ENCODE data around the gene ARHGAP27.

GRCh38 chr17:45404870-45405249 lies 27.8 kb downstream of the ARHGAP27 start:
- TF ChIP-seq POLR2AphosphoS5 (IDR thresholded peaks at IDR 0.05; ENCODE audit: low read depth, low read length) (no peak), POLR2A (IDR thresholded peaks at IDR 0.05; ENCODE audit: low read depth, low read length) (no peak), POU2F2 (IDR thresholded peaks at IDR 0.05; ENCODE audit: low read depth, low read length) (no peak), TAF1 (IDR thresholded peaks at IDR 0.05; ENCODE audit: low read depth, low read length) (no peak), PAX5 (IDR thresholded peaks at IDR 0.05; ENCODE audit: insufficient read depth, low read length, severe bottlenecking) (no peak), SPI1 (IDR thresholded peaks at IDR 0.05; ENCODE audit: low read depth, low read length) (no peak)

All from GM12891 (cell line).